WTC11 (cell line): ENCODE data around the gene DCP1A. TPM values are rescaled to one million over a fixed set of nuclear protein-coding genes. Genes with fewer than 3 reads are reported as not detected.

Source experiments
- ATAC-seq: fragments of 200-7000 bp; cut with Tn5 transposase; 2 replicates; pipeline ENCODE4 v1.10.0; 2021; ENCODE audit warnings: mild to moderate bottlenecking, moderate library complexity
- CTCF ChIA-PET: fragments of 300-600 bp; sonication (Branson Sonifier 250); formaldehyde crosslinking; loops from one replicate; lab custom pipeline; 2021; ENCODE audit warnings: antibody characterized with exemption; lab: Charles Lee
- POLR2A ChIA-PET: fragments of 350-600 bp; sonication (Branson Sonifier 250); formaldehyde crosslinking; loops from one replicate; lab custom pipeline; 2021; ENCODE audit warnings: antibody characterized with exemption; lab: Charles Lee
- DNase-seq: peaks from one replicate; pipeline ENCODE4 v3.0.0; 2021; ENCODE audit warnings: low spot score
- H3K27ac Mint-ChIP-seq: 2 replicates; pipeline ENCODE4 v1.8.0; 2021; ENCODE audit warnings: mixed read lengths
- H3K27me3 Mint-ChIP-seq: 2 replicates; pipeline ENCODE4 v1.8.0; 2021; ENCODE audit warnings: low read depth, mild to moderate bottlenecking, moderate library complexity, mixed read lengths
- H3K36me3 Mint-ChIP-seq: 2 replicates; pipeline ENCODE4 v1.8.0; 2021; ENCODE audit warnings: mixed read lengths
- H3K4me1 Mint-ChIP-seq: 2 replicates; pipeline ENCODE4 v1.8.0; 2022; ENCODE audit warnings: mixed read lengths
- H3K4me3 Mint-ChIP-seq: 2 replicates; pipeline ENCODE4 v1.8.0; 2021; ENCODE audit warnings: mild to moderate bottlenecking, moderate library complexity, mixed read lengths
- H3K9me3 Mint-ChIP-seq: 2 replicates; pipeline ENCODE4 v1.8.0; 2021; ENCODE audit warnings: mixed read lengths
- CTCF ChIP-seq: fragments of 200-600 bp; IDR thresholded peaks from 2 replicates; pipeline ENCODE4 v1.8.0; 2022; ENCODE audit warnings: antibody characterized with exemption
- ESRRA ChIP-seq: sonication (generic); formaldehyde crosslinking; IDR thresholded peaks from 2 replicates; pipeline ENCODE4 v1.8.1; 2022; ENCODE audit warnings: mild to moderate bottlenecking, missing genetic modification reagents, borderline replicate concordance
- ETV6 ChIP-seq: sonication (generic); formaldehyde crosslinking; IDR thresholded peaks from 2 replicates; pipeline ENCODE4 v1.8.1; 2022; ENCODE audit warnings: mild to moderate bottlenecking, missing genetic modification reagents
- JUN ChIP-seq: sonication (generic); formaldehyde crosslinking; IDR thresholded peaks from 2 replicates; pipeline ENCODE4 v1.8.0; 2023; ENCODE audit warnings: mild to moderate bottlenecking, missing genetic modification reagents
- NFYB ChIP-seq: sonication (generic); formaldehyde crosslinking; conservative IDR thresholded peaks from 2 replicates; pipeline ENCODE4 v1.8.0; 2022; ENCODE audit warnings: low read depth, missing genetic modification reagents
- NR2C2 ChIP-seq: sonication (generic); formaldehyde crosslinking; IDR thresholded peaks from 2 replicates; pipeline ENCODE4 v1.8.0; 2022; ENCODE audit warnings: mild to moderate bottlenecking, missing genetic modification reagents
- RORB ChIP-seq: fragments of 250-450 bp; sonication (Bioruptor Pico); IDR thresholded peaks from 2 replicates; pipeline ENCODE4 v1.9.0; 2021; ENCODE audit warnings: mild to moderate bottlenecking
- SMAD3 ChIP-seq: sonication (generic); formaldehyde crosslinking; IDR thresholded peaks from 2 replicates; pipeline ENCODE4 v1.8.0; 2022; ENCODE audit warnings: missing genetic modification reagents, mild to moderate bottlenecking, borderline replicate concordance
- SP1 ChIP-seq: sonication (generic); formaldehyde crosslinking; conservative IDR thresholded peaks from 2 replicates; pipeline ENCODE4 v1.8.1; 2022; ENCODE audit warnings: missing genetic modification reagents
- STAT6 ChIP-seq: sonication (generic); formaldehyde crosslinking; conservative IDR thresholded peaks from 2 replicates; pipeline ENCODE4 v1.8.1; 2023; ENCODE audit warnings: mild to moderate bottlenecking, low read depth, missing genetic modification reagents, moderate library complexity
- TEAD1 ChIP-seq: sonication (generic); formaldehyde crosslinking; IDR thresholded peaks from 2 replicates; pipeline ENCODE4 v1.8.0; 2022; ENCODE audit warnings: mild to moderate bottlenecking, missing genetic modification reagents
- ZMAT4 ChIP-seq: fragments of 250-450 bp; sonication (Bioruptor Pico); IDR thresholded peaks from 2 replicates; pipeline ENCODE4 v1.9.0; 2021; ENCODE audit warnings: mild to moderate bottlenecking
- ZNF263 ChIP-seq: sonication (generic); formaldehyde crosslinking; IDR thresholded peaks from 2 replicates; pipeline ENCODE4 v1.8.1; 2022; ENCODE audit warnings: low read depth, mild to moderate bottlenecking, moderate library complexity, missing genetic modification reagents
- ZNF512 ChIP-seq: sonication (generic); formaldehyde crosslinking; IDR thresholded peaks from 2 replicates; pipeline ENCODE4 v1.8.1; 2022; ENCODE audit warnings: missing genetic modification reagents, borderline replicate concordance
- total RNA-seq: library from RNA; stranded (reverse); gene quantifications from 3 replicates; pipeline ENCODE4 v1.2.3, GENCODE V29; 2021
- TF ChIP-seq, protein P1 (sequence below): sonication (generic); formaldehyde crosslinking; IDR thresholded peaks from 2 replicates; pipeline ENCODE4 v1.8.0; 2023; ENCODE audit warnings: missing genetic modification reagents
- TF ChIP-seq, protein P2 (sequence below): sonication (generic); formaldehyde crosslinking; IDR thresholded peaks from 2 replicates; pipeline ENCODE4 v1.8.1; 2023; ENCODE audit warnings: mild to moderate bottlenecking, missing genetic modification reagents
- TF ChIP-seq, protein P3 (sequence below): sonication (generic); formaldehyde crosslinking; IDR thresholded peaks from 2 replicates; pipeline ENCODE4 v1.8.1; 2023; ENCODE audit warnings: mild to moderate bottlenecking, missing genetic modification reagents, borderline replicate concordance

DCP1A gene
- total RNA-seq, 1 experiment from 2014 or later: 19.1 TPM

GRCh38 chr3:53242642-53243041, 104.7 kb downstream of the DCP1A start:
- ChIA-PET CTCF (interaction anchor here (0.9 to 1.5 kb wide), 5 partner anchors 9 to 26 kb away, joined by 3 to 5 read pairs (median 3); no protein-coding TSS in a partner anchor), POLR2A (interaction anchor here (1.3 to 1.5 kb wide), 2 partner anchors 8 to 10 kb away, joined by 3 to 4 read pairs; no protein-coding TSS in a partner anchor)
- DNase-seq: no peak
- Mint-ChIP-seq H3K36me3 (peaks cover 51% of the 10 kb centered on the region), H3K4me1 (peaks cover 58% of the 10 kb centered on the region)
- TF ChIP-seq, protein P1, sequence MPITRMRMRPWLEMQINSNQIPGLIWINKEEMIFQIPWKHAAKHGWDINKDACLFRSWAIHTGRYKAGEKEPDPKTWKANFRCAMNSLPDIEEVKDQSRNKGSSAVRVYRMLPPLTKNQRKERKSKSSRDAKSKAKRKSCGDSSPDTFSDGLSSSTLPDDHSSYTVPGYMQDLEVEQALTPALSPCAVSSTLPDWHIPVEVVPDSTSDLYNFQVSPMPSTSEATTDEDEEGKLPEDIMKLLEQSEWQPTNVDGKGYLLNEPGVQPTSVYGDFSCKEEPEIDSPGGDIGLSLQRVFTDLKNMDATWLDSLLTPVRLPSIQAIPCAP: no peak
- TF ChIP-seq CTCF (no peak), ZNF263 (no peak), JUN (CRISPR knock-in tag) (no peak), NFYB (CRISPR knock-in tag) (no peak), TEAD1 (CRISPR knock-in tag) (no peak), NR2C2 (CRISPR knock-in tag) (no peak), ESRRA (CRISPR knock-in tag) (no peak), ZNF512 (CRISPR knock-in tag) (no peak), RORB (CRISPR knock-in tag) (no peak), ETV6 (CRISPR knock-in tag) (no peak), SMAD3 (CRISPR knock-in tag) (no peak), STAT6 (CRISPR knock-in tag) (no peak), SP1 (no peak), ZMAT4 (CRISPR knock-in tag) (no peak)
- TF ChIP-seq, protein P2, sequence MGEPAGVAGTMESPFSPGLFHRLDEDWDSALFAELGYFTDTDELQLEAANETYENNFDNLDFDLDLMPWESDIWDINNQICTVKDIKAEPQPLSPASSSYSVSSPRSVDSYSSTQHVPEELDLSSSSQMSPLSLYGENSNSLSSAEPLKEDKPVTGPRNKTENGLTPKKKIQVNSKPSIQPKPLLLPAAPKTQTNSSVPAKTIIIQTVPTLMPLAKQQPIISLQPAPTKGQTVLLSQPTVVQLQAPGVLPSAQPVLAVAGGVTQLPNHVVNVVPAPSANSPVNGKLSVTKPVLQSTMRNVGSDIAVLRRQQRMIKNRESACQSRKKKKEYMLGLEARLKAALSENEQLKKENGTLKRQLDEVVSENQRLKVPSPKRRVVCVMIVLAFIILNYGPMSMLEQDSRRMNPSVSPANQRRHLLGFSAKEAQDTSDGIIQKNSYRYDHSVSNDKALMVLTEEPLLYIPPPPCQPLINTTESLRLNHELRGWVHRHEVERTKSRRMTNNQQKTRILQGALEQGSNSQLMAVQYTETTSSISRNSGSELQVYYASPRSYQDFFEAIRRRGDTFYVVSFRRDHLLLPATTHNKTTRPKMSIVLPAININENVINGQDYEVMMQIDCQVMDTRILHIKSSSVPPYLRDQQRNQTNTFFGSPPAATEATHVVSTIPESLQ: no peak
- TF ChIP-seq, protein P3, sequence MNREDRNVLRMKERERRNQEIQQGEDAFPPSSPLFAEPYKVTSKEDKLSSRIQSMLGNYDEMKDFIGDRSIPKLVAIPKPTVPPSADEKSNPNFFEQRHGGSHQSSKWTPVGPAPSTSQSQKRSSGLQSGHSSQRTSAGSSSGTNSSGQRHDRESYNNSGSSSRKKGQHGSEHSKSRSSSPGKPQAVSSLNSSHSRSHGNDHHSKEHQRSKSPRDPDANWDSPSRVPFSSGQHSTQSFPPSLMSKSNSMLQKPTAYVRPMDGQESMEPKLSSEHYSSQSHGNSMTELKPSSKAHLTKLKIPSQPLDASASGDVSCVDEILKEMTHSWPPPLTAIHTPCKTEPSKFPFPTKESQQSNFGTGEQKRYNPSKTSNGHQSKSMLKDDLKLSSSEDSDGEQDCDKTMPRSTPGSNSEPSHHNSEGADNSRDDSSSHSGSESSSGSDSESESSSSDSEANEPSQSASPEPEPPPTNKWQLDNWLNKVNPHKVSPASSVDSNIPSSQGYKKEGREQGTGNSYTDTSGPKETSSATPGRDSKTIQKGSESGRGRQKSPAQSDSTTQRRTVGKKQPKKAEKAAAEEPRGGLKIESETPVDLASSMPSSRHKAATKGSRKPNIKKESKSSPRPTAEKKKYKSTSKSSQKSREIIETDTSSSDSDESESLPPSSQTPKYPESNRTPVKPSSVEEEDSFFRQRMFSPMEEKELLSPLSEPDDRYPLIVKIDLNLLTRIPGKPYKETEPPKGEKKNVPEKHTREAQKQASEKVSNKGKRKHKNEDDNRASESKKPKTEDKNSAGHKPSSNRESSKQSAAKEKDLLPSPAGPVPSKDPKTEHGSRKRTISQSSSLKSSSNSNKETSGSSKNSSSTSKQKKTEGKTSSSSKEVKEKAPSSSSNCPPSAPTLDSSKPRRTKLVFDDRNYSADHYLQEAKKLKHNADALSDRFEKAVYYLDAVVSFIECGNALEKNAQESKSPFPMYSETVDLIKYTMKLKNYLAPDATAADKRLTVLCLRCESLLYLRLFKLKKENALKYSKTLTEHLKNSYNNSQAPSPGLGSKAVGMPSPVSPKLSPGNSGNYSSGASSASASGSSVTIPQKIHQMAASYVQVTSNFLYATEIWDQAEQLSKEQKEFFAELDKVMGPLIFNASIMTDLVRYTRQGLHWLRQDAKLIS (CRISPR knock-in tag): no peak
- TF ChIP-seq, all 79 proteins: peak for 0
- Mint-ChIP-seq H3K27ac (no peak overlapping the region), H3K9me3 (no peaks in the 10 kb centered on the region), H3K27me3 (no peaks in the 10 kb centered on the region), H3K4me3 (no peak overlapping the region)
- ATAC-seq: no peak
